GM10266 (cell line): ENCODE measurements around the gene SGIP1.

Experiments
- DNase-seq: peaks from one replicate; pipeline ENCODE4 v3.0.0; 2012; ENCODE audit errors: extremely low spot score
- CTCF ChIP-seq: IDR thresholded peaks from 2 replicates; pipeline ENCODE4 v1.5.1; 2012; ENCODE audit warnings: mild to moderate bottlenecking, low read depth; ENCODE audit not compliant: control insufficient read depth, insufficient read depth; ENCODE audit errors: missing control alignments

The SGIP1 gene

GRCh38 chr1:66637146-66637545 is 103.2 kb downstream of the SGIP1 start:
- no peak for DNase-seq
- TF ChIP-seq CTCF: no peak

- DNase-seq: no peak
- no peak for TF ChIP-seq CTCF
Measured at GRCh38 chr1:66641891-66642473, 108.0 kb downstream of the SGIP1 start.

GRCh38 chr1:66642992-66643391 is 109.0 kb downstream of the SGIP1 start:
- DNase-seq: no peak

GRCh38 chr1:66644331-66644730 is 110.4 kb downstream of the SGIP1 start:
- no peak for DNase-seq
- no peak for TF ChIP-seq CTCF

More at GRCh38 chr1:66642992-66643391, 109.0 kb downstream of the SGIP1 start:
- TF ChIP-seq CTCF: no peak

- peak; percentile 9 for DNase-seq
Measured at GRCh38 chr1:66648901-66649595, 115.1 kb downstream of the SGIP1 start.

GRCh38 chr1:66652556-66652955 is 118.6 kb downstream of the SGIP1 start:
- TF ChIP-seq CTCF: no peak
- no peak for DNase-seq

More at GRCh38 chr1:66648901-66649595, 115.1 kb downstream of the SGIP1 start:
- TF ChIP-seq CTCF: no peak

GRCh38 chr1:66654643-66655042 is 120.7 kb downstream of the SGIP1 start:
- no peak for DNase-seq
- TF ChIP-seq CTCF: no peak
